ENCODE measurements around the gene HOXA4. TPM values are rescaled to one million over a fixed set of nuclear protein-coding genes. Genes with fewer than 3 reads are reported as not detected.
A peak's percentile ranks its signal among the peaks of the same experiment; 100 is the strongest.

The HOXA4 gene
- total RNA-seq, 1 donor from 2014 or later: 4.1 TPM

DNA sequence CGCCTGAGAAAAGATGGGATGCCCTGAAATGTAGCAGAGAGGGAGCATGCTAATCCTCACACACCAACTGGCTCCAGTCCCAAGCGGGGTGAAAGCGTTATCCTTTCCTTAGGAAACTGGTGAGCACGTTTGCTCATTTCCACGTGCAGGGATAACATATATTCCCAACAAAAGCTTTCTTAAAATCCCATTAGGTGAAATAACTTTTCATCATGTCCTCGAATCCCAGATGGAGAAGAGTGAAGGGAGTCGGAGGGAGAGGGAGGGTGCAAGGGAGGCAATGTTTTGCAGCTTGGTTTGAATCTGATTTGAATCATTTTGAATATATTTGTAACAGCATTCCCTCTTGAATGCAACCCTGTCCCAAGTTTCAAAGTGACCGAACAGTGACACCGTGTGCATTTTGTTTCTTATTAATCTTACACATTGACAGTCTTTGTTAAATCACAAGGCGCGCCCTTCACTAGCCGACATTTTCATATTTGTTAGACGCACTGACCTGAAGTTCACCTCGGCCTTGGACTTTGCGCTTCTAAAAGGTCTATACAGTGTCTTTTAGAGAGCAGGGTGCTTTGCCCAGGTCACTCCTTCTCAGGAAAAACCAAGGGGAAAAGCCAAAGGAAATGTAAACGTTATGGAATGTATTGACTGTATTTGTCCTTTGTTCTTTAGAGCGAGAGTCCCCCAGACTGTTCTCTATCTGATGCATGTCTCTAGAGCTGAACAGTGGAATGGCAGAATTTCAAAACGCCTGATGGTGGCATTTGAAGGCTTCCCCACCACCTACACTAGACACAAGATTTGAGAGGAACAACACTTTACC lies 3.1 kb upstream of the HOXA4 start:
- DNase-seq (ENCODE audit: low spot score): no peak

DNA sequence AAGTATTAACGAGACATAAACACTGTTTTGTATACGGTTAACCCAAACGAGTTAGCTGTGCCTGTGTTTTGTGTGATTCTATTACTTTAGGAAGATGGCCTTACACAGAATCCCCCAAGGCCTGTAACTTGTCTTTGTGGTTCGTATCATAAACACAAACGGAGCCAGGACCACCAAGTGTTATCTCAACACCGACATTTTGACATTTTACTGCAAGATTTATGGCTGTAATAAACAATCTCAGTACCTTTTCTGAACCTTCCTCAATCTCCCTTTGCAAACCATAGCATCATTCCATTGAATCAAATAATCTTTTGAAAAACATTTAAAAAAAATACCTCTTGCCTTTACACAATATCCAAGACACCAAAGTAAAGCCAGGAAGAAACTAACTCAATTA lies 2.4 kb upstream of the HOXA4 start:
- DNase-seq (ENCODE audit: low spot score): no peak

DNA sequence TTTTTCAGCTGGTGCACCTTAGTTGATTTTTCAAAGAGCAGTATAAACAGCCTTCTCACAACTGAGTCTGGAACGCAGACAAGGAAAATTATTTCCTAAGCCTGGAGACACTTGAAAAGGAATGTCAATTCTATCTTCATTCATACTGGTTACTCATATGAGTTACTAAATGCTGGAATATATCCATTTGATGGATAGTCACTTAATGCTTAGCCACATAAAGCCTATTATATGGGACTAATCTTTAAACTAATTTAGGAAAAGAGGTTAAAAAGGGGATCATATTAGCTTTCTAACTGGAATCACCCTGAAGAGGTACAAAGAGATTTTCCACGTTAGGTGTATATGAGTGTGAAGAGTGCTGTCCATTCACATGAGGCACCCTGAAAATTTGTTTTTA lies 1.7 kb upstream of the HOXA4 start:
- no peak for DNase-seq (ENCODE audit: low spot score)

DNA sequence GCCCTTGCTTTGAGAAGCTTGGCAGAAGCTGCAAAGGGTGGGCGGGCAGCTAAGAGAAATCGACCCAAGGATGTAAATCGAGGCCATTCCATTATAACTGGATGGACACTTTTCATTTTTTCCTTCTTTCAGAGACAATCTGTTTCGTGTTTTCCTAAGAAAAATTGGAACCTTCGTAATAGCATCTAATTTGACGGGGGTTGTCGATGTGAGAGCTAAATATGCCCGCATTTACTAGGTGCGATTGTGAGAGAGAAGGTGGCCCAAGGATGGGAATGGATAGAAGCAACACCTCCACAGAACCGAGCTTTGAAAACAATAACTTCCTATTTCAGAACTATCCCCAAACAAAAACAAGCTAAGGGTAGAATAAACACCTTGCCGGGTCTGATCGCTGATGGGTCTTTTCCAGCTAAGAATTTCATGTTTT lies 848 bp upstream of the HOXA4 start:
- no peak for DNase-seq (ENCODE audit: low spot score)

DNA sequence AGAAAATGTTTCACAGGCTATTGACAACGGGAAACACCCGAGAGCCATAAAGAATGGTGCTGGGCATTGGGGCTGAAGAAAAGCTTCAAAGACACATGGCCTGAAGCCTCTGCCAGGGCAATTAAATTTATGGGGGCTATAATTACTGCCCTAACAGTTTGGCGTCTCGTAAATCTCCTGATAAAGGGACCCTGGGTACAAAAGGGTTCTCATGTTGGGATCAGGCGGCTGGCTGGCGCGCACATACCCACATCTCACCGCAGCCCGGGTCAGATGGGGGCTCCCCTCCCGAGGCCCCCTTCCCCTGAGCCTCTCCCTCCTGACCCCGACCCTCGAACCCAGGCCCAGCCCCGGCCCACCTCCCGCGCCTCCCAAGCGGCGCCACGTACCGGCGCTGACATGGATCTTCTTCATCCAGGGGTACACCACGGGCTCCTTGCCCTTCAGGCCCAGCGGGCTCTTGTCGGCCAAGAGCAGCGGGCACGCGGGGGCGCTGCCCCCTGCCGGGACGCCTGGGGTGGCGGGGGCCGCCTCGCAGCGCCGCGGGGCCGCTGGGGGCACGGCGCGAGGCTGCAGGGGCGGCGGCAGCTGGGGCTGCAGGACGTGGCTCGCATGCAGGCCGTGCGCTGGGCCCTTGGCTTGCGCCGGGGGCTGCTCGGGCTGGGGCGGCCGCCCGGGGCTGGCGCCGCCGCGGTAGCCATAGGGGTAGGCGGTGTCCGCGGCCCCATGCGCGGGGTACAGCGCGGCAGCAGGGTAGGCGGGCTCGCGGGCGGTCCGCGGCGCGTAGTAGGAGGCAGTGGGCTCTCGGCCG lies 623 bp downstream of the HOXA4 start:
- DNase-seq (ENCODE audit: low spot score): no peak

DNA sequence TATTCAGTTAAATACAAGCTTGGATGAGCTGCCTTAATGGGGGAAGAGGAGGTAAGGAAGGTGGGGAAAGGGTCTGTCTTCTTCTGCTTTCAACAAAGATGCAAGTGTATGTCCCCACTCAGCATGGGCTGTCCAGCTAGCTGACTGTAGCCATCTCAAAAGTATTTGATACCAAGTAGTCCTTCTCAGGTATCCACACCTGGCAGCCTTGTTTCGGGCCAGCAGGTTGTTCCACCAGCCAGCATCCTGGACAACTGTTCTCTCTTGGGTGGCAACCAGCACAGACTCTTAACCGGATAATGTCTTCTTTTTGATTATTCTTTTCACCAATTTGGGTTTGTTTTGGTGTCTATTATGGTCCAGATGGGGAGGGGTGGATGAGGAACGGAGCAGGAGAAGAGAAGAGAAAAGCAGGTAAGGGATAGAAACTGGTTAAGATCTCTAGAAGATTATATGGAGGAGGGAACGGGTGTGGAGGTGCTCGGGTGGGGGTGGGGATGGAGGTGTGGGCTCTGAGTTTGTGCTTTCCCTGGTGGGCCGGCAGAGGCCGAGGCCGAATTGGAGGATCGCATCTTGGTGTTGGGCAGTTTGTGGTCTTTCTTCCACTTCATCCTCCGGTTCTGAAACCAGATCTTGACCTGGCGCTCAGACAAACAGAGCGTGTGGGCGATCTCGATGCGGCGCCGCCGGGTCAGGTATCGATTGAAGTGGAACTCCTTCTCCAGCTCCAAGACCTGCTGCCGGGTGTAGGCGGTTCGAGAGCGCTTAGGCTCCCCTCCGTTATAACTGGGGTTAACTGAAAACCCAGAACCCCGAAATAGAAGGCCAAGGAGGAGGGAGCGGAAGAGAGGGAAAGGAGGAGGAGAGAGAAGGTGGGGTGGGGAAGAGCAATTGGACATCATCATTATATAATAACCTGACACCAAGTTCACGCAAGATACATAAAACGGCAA lies 1.5 kb downstream of the HOXA4 start:
- no peak for DNase-seq (ENCODE audit: low spot score)

DNA sequence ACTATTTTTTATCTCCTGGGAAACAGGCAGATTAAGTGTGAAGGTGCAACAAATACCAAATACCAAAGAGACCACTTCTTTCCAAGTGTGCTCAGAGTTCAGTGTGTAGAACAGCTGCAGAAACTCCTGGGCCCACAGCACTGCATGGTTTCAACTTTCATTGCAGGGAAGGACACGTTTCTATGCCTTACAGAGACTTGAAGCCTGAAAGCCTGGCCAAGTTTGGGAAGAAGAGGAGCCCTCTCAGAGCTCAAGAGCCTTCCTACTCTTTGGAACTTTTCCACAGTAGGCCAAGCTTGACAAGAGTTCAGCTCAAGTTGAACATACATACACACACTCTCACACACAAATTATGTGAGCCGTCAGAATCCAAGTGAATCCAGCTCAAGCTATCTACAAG lies 2.5 kb downstream of the HOXA4 start:
- peak; percentile 66 for DNase-seq (ENCODE audit: low spot score)

DNA sequence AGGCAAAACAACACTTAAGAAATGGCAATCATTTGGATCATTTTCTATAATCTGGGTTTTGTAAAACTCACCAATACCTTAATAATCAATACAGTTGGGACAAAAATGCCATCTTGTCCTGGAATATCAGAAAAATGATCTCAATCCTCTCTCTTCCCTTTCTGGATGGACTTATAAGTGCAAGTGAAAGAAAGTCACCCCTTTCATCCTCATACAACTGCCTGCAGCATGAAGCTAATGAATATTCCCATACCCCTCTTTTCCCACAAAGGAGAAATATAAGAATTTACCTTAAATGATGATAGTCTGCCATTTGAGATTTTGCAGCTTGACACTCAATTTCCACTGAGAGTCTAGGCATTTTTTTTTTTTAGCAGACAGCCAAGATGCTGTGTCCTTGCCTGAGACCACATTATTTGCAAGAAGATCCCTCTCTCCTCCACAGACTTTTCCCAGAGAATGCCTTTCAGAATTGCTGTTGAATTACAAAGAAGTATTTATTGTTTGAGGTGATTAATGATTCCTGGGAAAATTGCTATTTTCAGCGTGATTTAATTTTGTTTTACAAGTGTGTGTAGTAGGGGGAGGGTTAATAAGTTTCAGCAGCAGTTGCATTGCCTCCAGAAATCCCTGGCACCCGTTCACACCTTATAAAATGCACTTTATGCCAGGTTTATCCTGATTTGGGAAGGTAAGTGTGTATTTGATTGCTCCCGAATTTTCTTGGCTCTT lies 3.8 kb downstream of the HOXA4 start:
- DNase-seq (ENCODE audit: low spot score): no peak

DNA sequence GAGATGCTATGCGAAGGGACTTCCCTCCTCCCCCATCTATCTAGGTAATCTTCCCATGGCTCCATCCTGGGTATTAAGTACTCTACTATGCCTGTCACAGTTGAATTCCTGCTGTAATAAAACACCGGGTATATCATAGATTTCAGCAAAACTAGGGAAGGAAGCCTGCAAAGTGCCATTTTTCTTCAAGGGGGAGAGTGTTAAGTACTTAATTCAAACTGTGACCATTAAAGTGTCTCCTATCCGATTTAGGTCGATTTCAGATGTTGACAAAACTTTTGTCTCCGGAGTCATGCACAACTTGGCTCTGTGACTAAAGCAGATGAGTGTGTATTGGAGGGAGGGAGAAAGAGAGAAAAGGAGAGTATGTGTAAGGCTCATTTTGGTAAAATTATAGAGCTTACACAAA lies 4.6 kb downstream of the HOXA4 start:
- no peak for DNase-seq (ENCODE audit: low spot score)

DNA sequence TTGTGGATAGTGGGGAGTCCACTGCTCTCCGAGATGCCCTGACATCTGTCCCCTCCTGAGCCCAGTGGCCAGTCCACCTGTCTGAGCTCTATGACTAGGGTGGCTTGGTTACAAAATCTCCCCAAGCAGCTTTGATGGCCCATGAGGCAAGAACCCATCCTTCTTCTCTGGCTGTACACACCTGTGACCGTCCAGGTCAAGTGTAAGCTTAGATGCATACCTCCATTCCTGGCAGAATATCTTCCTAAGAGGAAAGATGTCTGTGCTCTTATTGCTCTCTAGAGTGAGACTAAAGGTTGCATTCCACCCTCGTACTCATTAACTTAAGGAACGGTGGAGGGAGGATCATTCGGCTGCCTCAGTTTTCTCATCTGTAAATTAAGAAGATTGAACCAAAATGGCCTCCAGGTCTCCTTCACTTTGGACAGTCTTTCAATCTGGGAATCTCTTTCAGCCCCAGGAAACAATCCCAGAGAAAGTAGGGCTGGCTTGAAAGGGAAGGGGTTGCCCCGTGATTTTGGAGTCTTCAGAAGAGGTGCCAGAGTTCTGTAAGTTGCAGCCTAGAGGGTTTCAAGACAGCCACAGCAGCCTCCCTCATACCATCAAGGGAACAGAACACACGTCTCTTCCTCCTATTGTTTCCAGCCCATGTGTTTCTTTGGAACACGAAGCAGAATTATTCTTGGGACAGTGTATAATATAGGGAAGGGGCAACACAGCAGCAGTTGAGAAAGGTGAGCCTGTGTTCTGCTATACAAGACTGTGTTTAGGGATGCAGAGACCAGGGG lies 5.5 kb downstream of the HOXA4 start:
- DNase-seq (ENCODE audit: low spot score): no peak

DNA sequence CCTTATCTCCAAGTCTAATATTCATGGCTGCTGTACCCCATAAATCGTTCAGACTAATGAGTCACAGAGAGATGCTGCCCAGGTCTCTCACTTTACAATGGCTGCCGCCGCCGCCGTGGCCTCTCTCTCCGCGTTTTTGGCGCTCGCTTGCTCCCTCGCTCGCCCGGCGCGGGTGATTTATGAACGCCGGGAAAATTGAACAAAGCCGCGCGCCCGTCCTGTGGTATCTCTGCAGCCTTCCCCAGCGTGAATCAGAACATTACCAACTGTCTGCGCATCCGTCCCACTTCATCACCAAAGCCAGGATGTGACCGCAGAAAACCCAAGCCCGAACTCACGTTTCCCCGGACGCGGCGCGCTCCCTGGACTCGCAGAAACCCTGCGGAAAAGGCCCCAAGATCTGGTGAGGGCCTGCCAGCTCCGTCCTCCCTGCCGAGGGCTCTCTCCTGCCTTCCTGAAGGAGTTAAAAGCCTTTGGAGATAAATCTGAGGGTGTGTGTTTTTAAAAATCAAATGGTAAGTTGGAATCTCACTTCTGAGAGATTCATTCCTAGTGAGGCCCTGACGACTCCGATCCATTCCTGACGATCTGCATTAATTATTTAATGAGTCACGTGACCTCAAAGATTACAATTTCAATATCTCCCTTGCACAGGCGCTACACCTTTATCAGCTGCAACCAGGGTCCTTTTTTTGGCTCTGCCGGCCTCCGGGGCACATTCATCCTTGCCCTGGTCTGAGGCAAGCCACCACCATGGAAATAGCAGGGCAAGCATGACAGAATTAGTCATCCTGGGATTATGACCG lies 6.3 kb downstream of the HOXA4 start:
- peak; percentile 50 for DNase-seq (ENCODE audit: low spot score)

DNA sequence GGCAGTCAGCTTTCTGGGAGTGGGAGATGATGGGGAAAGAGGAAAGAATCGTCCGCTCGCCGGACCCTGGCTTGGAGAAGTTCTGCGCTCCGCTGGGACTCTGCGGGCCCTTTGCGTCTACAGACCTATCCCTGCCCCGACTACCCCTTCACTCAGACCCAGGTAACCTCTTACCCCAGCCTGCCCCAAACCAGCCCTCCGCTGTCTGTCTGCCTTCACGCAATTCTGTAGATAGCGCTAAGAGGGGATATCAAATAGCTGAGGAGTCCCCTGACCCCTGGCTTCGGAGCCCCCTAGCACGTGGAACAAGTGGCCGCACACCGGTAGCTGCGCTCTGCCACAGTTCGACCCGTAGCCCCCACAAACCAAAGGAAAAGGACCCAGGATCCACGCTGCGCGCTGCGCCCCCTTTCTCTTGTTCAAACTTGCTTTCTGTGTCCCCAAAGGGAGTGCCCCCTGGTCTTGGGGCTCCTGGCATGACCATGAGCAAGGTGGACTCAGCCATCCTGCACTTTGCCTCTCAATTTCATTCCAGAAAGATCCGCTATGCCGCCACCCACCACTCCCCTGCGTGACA lies 7.0 kb downstream of the HOXA4 start:
- no peak for DNase-seq (ENCODE audit: low spot score)

DNA sequence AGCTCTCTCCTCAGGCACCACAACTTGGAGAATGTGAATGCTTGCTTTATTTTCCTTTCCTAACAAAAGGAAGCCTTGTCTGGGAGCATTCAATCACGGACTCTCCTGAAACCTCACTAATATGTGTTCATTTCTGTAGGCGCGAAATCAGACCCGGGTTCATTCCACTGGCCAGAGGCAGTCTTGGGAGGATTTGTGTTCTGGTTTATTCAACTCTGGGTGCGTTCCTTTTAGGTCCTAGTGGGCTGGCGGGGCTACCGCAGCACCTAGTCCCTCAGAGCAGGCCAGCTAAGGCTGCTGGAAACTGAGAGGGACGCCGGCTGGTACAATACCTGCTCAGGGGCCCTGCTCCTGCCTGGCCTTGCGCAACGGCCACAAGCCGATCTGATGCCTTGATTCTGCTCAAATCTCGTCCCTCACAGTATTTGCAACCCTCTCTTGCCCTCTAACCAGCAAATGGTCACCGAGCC lies 7.5 kb downstream of the HOXA4 start:
- no peak for DNase-seq (ENCODE audit: low spot score)

DNA sequence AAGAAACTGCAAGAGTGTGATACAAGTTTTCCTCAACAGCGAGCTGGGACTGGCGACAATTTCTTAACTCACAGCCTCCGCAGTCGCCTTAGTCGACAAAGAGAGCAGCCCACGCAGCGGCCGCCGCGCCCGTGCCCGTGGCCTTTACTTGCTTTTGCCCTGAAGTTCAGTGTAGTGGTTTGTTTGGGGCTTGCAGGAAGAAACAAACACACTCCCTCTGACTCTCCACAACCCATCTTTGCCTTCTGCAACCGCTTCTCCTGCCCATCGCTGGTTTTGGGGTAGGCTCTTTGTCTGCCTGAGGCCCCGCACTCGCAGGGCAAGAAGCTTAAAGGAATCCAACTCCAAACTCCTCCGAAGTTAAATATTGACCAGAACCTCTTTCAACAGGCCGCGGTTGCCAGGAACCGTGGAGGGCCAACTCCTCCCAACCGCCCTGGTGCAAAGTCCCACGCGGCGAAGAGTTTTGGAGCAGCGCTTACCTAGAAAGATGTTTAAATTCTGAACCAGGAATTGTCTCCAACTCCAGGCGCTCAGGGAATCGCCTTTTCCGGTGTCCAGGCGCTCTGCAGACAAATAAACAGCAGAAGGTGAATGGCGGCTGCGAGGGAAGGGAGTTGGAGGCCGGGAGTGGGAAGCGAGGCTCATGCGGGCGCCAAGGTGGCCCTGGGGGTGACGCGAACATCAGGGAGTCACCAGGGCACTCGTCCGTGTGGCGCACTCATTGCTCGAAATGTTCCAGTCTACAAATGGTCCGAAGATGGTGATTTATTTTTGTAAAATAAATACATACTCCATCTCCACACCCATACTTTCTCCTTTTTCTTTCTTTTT lies 8.3 kb downstream of the HOXA4 start:
- no peak for DNase-seq (ENCODE audit: low spot score)

DNA sequence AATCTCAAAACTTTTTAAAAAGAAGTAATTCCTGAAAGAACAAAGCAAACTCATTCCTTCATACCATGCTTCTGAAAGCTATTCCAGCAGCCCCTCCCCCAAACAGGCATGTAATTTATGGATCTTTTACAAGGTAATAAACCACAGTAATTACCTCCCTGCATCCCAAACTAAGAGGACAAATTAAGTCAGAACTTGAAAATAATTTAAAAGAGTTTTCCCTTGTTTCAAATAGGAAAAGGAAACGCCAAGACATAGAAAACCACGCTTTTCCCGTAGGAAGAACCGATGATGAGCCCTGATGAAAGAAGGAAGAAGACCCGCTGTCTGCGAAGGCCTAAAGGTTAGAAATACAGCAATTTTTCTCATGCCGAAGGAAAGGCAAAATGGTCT lies 8.9 kb downstream of the HOXA4 start:
- DNase-seq (ENCODE audit: low spot score): no peak

DNA sequence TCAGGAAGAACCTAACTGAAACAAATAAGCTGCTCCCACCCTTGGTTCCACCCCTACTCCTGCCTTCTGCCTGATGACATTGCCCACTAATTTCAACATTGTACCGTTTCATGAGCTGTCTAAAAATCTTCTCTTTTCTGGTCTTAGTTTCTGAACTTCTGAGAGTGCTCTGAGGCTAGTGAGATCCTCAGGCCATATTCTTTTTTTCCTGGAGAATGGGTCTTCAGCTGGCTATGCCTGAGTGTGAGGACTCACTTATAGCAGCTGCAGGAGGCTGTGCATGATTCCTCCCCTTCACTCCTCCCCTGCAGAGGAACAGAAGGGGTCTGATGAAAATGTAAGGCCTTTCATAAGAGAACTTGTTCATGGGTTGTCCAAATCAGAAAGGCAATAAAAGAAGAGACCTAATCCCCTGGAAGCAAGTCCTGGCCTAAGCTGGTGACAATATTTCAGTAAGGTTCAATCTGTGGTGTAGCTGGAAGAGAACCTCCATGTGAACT lies 11.1 kb downstream of the HOXA4 start:
- no peak for DNase-seq (ENCODE audit: low spot score)

DNA sequence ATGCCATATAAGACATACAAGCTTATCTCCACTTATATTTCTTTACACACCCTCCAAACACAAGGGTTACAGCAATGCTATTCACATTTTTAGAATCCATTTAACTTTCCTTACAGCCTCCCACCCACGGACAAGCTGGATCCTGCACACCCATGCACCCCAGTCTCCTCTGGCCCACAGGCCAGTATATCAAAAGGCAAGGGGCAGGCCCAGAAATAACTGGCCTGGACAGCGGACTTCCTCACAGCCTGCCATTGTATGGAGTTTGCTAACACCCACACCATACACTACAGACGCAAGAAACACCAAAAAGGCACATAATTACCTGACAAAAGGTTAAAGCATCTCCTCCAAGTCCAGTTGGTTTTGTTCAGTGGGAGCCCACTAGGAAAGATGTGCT lies 12.0 kb downstream of the HOXA4 start:
- DNase-seq (ENCODE audit: low spot score): no peak
